NCI-H187 treated with DMSO at 0.1 percent for 48 hours (cell line): ENCODE results near the gene PYM1.
"Not testable (repeated sequence)": the region's sequence is repeated elsewhere in the genome, so short reads cannot be mapped to it uniquely, and the experiment has no call there.

ENCODE experiments used
- DNase-seq: peaks from one replicate; lab custom pipeline; 2025; lab: John Stamatoyannopoulos, UW

Gene PYM1

GRCh38 chr12:55908726-55909512 lies 18.8 kb downstream of the PYM1 start:
- no peak for DNase-seq

GRCh38 chr12:55906056-55906455 lies 21.6 kb downstream of the PYM1 start:
- DNase-seq, result no peak

GRCh38 chr12:55901881-55902490 lies 25.7 kb downstream of the PYM1 start:
- no peak for DNase-seq

GRCh38 chr12:55899082-55899481 lies 28.6 kb downstream of the PYM1 start:
- no peak for DNase-seq

GRCh38 chr12:55893723-55894122 lies 34.0 kb downstream of the PYM1 start:
- DNase-seq, result no peak

GRCh38 chr12:55891310-55891709 lies 36.4 kb downstream of the PYM1 start:
- DNase-seq, result no peak

GRCh38 chr12:55885113-55885512 lies 42.6 kb downstream of the PYM1 start:
- DNase-seq, result no peak

GRCh38 chr12:55877824-55878223 lies 49.9 kb downstream of the PYM1 start:
- DNase-seq, result no peak

- no peak for DNase-seq
Measured at GRCh38 chr12:55875704-55876467, 51.8 kb downstream of the PYM1 start.

GRCh38 chr12:55874443-55874842 lies 53.3 kb downstream of the PYM1 start:
- DNase-seq, result no peak

- not testable (repeated sequence) for DNase-seq
Measured at GRCh38 chr12:55866454-55867004, 61.2 kb downstream of the PYM1 start.

GRCh38 chr12:55865327-55865726 lies 62.4 kb downstream of the PYM1 start:
- no peak for DNase-seq

- DNase-seq, result not testable (repeated sequence)
Measured at GRCh38 chr12:55862931-55863330, 64.8 kb downstream of the PYM1 start.

- DNase-seq, result no peak
Measured at GRCh38 chr12:55862286-55862685, 65.4 kb downstream of the PYM1 start.

GRCh38 chr12:55861871-55862270 lies 65.8 kb downstream of the PYM1 start:
- DNase-seq, result no peak

GRCh38 chr12:55861396-55861795 lies 66.3 kb downstream of the PYM1 start:
- no peak for DNase-seq

GRCh38 chr12:55852740-55853139 lies 75.0 kb downstream of the PYM1 start:
- no peak for DNase-seq
